ENCODE results near the gene GOLT1B. TPM values are rescaled to one million over a fixed set of nuclear protein-coding genes. Genes with fewer than 3 reads are reported as not detected.

GOLT1B gene
- total and polyA plus RNA-seq, 9 of the 15 experiments (the other 6 are each of a cell fraction or from before 2014, with no cell fraction given): 9.4 to 66.1 (median 26.7) TPM

DNA sequence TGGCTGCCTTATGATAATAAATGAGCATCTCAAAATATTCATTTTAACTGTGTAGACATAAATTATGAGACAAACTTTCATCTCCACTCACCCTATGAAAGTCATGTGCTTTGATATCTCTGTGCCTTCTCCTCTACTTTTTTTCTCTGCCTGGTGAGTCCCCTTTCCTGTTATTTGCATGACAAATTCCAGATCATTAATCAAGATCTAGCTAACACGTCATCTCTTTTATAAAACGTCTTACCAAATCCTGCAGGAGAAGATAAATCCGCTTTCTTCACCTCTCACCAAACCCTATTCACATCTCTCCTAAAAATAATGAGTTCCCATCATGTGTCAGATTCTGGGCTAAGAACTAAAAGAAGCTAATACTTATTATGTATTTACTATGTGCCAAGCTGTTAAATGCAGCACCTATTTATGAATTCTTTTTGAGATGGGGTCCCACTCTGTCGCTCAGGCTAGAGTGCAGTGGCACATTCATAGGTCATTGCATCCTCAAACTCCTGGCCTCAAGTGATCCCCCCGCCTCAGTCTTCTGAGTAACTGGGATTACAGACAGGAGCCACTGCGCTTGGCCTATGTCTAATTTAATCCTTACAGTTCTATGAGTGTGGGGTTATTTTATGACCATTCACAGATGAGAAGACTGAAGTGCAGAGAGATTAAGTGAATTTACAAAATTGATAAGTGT lies 51.2 kb downstream of the GOLT1B start:
- no peak overlapping the region for H3K4me3 ChIP-seq
- 9% methylated on average over 6 of the region's 6 CpGs for WGBS (ENCODE audit: insufficient coverage, low coverage, missing lambda C conversion rate)
- DNase-seq (ENCODE audit: extremely low read depth in 1 of 4, low spot score in 3 of 4) (no peak), FAIRE-seq (no peak), ATAC-seq (no peak)
- H3K4me1 ChIP-seq (replicated peaks in 1 of 2; ENCODE audit: control insufficient read depth in 2 of 2, insufficient read depth in 2 of 2, low read length in 2 of 2): no peaks in the 10 kb centered on the region
- TF ChIP-seq GTF2F1 (IDR thresholded peaks at IDR 0.05; ENCODE audit: low read depth, low read length): no peak
- TF ChIP-seq, protein P1, sequence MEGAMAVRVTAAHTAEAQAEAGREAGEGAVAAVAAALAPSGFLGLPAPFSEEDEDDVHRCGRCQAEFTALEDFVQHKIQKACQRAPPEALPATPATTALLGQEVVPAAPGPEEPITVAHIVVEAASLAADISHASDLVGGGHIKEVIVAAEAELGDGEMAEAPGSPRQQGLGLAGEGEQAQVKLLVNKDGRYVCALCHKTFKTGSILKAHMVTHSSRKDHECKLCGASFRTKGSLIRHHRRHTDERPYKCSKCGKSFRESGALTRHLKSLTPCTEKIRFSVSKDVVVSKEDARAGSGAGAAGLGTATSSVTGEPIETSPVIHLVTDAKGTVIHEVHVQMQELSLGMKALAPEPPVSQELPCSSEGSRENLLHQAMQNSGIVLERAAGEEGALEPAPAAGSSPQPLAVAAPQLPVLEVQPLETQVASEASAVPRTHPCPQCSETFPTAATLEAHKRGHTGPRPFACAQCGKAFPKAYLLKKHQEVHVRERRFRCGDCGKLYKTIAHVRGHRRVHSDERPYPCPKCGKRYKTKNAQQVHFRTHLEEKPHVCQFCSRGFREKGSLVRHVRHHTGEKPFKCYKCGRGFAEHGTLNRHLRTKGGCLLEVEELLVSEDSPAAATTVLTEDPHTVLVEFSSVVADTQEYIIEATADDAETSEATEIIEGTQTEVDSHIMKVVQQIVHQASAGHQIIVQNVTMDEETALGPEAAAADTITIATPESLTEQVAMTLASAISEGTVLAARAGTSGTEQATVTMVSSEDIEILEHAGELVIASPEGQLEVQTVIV (CRISPR knock-in tag; IDR thresholded peaks at IDR 0.05; ENCODE audit: borderline replicate concordance): no peak
- no peak for TF ChIP-seq ZNF79 (CRISPR knock-in tag; IDR thresholded peaks at IDR 0.05; ENCODE audit: low read depth)
- no peak for TF ChIP-seq CSDE1 (IDR thresholded peaks at IDR 0.05)
- no peak for TF ChIP-seq BCOR (IDR thresholded peaks at IDR 0.05)
- no peak for TF ChIP-seq E2F3 (CRISPR knock-in tag; IDR thresholded peaks at IDR 0.05)
- TF ChIP-seq, protein P2, sequence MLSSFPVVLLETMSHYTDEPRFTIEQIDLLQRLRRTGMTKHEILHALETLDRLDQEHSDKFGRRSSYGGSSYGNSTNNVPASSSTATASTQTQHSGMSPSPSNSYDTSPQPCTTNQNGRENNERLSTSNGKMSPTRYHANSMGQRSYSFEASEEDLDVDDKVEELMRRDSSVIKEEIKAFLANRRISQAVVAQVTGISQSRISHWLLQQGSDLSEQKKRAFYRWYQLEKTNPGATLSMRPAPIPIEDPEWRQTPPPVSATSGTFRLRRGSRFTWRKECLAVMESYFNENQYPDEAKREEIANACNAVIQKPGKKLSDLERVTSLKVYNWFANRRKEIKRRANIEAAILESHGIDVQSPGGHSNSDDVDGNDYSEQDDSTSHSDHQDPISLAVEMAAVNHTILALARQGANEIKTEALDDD (IDR thresholded peaks at IDR 0.05): no peak
- TF ChIP-seq NFE2 (IDR thresholded peaks at IDR 0.05; ENCODE audit: low read depth): no peak
- H3K9me3 ChIP-seq (replicated peaks; ENCODE audit: control insufficient read depth, insufficient read depth, low read depth, low read length): no peaks in the 10 kb centered on the region
- no peak overlapping the region for H3K27ac ChIP-seq (ENCODE audit: extremely low read depth, low read depth, low read length)
- H3K36me3 ChIP-seq (ENCODE audit: control insufficient read depth, insufficient read depth, low read length): no peaks in the 10 kb centered on the region
- intact Hi-C loops (cut with micrococcal nuclease) (no loop called here), in situ Hi-C loops (cut with MboI) (no loop called here)
- H3K9ac ChIP-seq (ENCODE audit: insufficient read depth in 1 of 2, low read depth in 2 of 2, low read length in 2 of 2): no peak overlapping the region
- CTCF ChIA-PET (ENCODE audit: low intra/inter-chr PET ratio): no interaction called here
- no peaks in the 10 kb centered on the region for H4K20me1 ChIP-seq (replicated peaks; ENCODE audit: control insufficient read depth, insufficient read depth, low read length)
- no peak overlapping the region for H3K4me2 ChIP-seq (ENCODE audit: insufficient read depth, low read length)
- no peaks in the 10 kb centered on the region for H3K27me3 ChIP-seq (ENCODE audit: control insufficient read depth in 2 of 2, insufficient read depth in 2 of 2, low read length in 2 of 2)
- no peaks in the 10 kb centered on the region for H3K9me1 ChIP-seq (ENCODE audit: control insufficient read depth, insufficient read depth, low read length)
- H3K79me2 ChIP-seq (ENCODE audit: control insufficient read depth, insufficient read depth, low read length): no peaks in the 10 kb centered on the region
- no TSS peak for BruUV-seq (replicated peaks)
- H2AFZ ChIP-seq (ENCODE audit: low read depth, low read length): no peak overlapping the region
- POLR2A ChIA-PET: no interaction called here

Data from K562 (cell line).